H1 (cell line): Measurements from ENCODE around the gene OGFOD3. TPM values are rescaled to one million over a fixed set of nuclear protein-coding genes. Genes with fewer than 3 reads are reported as not detected.

ENCODE experiments used
- CTCF ChIA-PET: fragments of 300-600 bp; sonication (Branson Sonifier 250); formaldehyde crosslinking; loops from one replicate; lab custom pipeline; 2021; ENCODE audit not compliant: partially characterized antibody; lab: Charles Lee
- POLR2A ChIA-PET: fragments of 300-600 bp; sonication (Branson Sonifier 250); formaldehyde crosslinking; loops from one replicate; lab custom pipeline; 2021; ENCODE audit warnings: inconsistent platforms; ENCODE audit not compliant: partially characterized antibody; lab: Charles Lee
- DNase-seq, 2 experiments: peaks; one replicate each; pipeline versions ENCODE4 v3.0.0 to v3.0.0-alpha.2; 2010 to 2022; ENCODE audit warnings: low spot score in 2 of 2, low read depth in 1 of 2, mixed read lengths in 1 of 2
- FAIRE-seq: peaks from 2 replicates; lab custom pipeline; 2011; peaks lifted over from hg19 to GRCh38; lab: Jason Lieb, UNC
- H2AFZ ChIP-seq: 2 replicates; pipeline ENCODE4 v1.8.1; 2012; ENCODE audit warnings: low read length, inconsistent platforms
- H2AK5ac ChIP-seq: 2 replicates; pipeline ENCODE4 v1.6.1; 2013; ENCODE audit warnings: low read depth, low read length
- H2BK120ac ChIP-seq: replicated peaks from 2 replicates; pipeline ENCODE3; 2013; ENCODE audit warnings: low read depth, low read length, inconsistent platforms
- H2BK12ac ChIP-seq: 2 replicates; pipeline ENCODE4 v1.6.1; 2013; ENCODE audit warnings: low read depth, low read length
- H2BK15ac ChIP-seq: 2 replicates; pipeline ENCODE4 v1.6.1; 2013; ENCODE audit warnings: low read length
- H2BK20ac ChIP-seq: 2 replicates; pipeline ENCODE4 v1.6.1; 2013; ENCODE audit warnings: low read length
- H2BK5ac ChIP-seq: 2 replicates; pipeline ENCODE4 v1.6.1; 2013; ENCODE audit warnings: low read depth, low read length
- H3K14ac ChIP-seq: 2 replicates; pipeline ENCODE4 v1.6.1; 2013; ENCODE audit warnings: inconsistent platforms; ENCODE audit not compliant: insufficient read length
- H3K18ac ChIP-seq: 2 replicates; pipeline ENCODE4 v1.6.1; 2013; ENCODE audit warnings: low read length; ENCODE audit errors: extremely low read depth
- H3K23ac ChIP-seq: 2 replicates; pipeline ENCODE4 v1.6.1; 2013; ENCODE audit warnings: inconsistent platforms; ENCODE audit not compliant: insufficient read length
- H3K23me2 ChIP-seq: 2 replicates; pipeline ENCODE4 v1.6.1; 2013; ENCODE audit warnings: low read depth, low read length
- H3K27ac ChIP-seq: 2 replicates; pipeline ENCODE4 v1.6.1; 2011; ENCODE audit warnings: low read depth, low read length, inconsistent platforms
- H3K27me3 ChIP-seq, 4 experiments: replicated peaks in 1 of 4; 1 replicate in 1 of 4; 2 replicates in 3 of 4; pipeline versions ENCODE4 v1.6.1 to v1.8.1; 2011 to 2013; ENCODE audit warnings: low read length in 3 of 4, mild to moderate bottlenecking in 3 of 4, inconsistent platforms in 2 of 4, mixed read lengths in 2 of 4, moderate library complexity in 1 of 4; ENCODE audit not compliant: control insufficient read depth in 3 of 4, insufficient read depth in 3 of 4; ENCODE audit errors: extremely low read depth in 1 of 4
- H3K36me3 ChIP-seq, 4 experiments: 2 replicates each; pipeline versions ENCODE4 v1.6.1 to v1.8.1; 2011 to 2013; ENCODE audit warnings: mild to moderate bottlenecking in 4 of 4, low read length in 3 of 4, moderate library complexity in 2 of 4, control low read depth in 1 of 4, inconsistent platforms in 1 of 4; ENCODE audit not compliant: insufficient read depth in 4 of 4, control insufficient read depth in 2 of 4
- H3K4ac ChIP-seq: replicated peaks from 2 replicates; pipeline ENCODE3; 2013; ENCODE audit warnings: low read length, low read depth, mixed read lengths, inconsistent platforms; ENCODE audit not compliant: insufficient read length
- H3K4me1 ChIP-seq, 4 experiments: replicated peaks in 1 of 4; 1 replicate in 1 of 4; 2 replicates in 3 of 4; pipeline versions ENCODE4 v1.6.1 to v1.8.1; 2011 to 2013; ENCODE audit warnings: low read length in 3 of 4, inconsistent platforms in 2 of 4, mixed read lengths in 1 of 4; ENCODE audit not compliant: insufficient read depth in 4 of 4, control insufficient read depth in 3 of 4
- H3K4me2 ChIP-seq, 2 experiments: 2 replicates each; pipeline versions ENCODE4 v1.6.1 to v1.8.1; 2011 to 2013; ENCODE audit warnings: low read depth in 2 of 2, low read length in 2 of 2, control low read depth in 1 of 2, inconsistent platforms in 1 of 2, mild to moderate bottlenecking in 1 of 2; ENCODE audit not compliant: insufficient read depth in 1 of 2
- H3K4me3 ChIP-seq, 4 experiments: fragments of 200-600, 300-600 bp in 1 of 4; sonication (generic), shearing (Covaris generic), sonication (Bioruptor Twin) in 1 of 4; 2 replicates each; pipeline versions ENCODE4 v1.5.1 to v1.8.1; 2011 to 2016; ENCODE audit warnings: low read length in 4 of 4, low read depth in 3 of 4, control low read depth in 2 of 4, inconsistent platforms in 2 of 4, mild to moderate bottlenecking in 2 of 4, mixed read lengths in 1 of 4, moderate library complexity in 1 of 4; ENCODE audit not compliant: insufficient read depth in 2 of 4; ENCODE audit errors: extremely low read depth in 1 of 4
- H3K56ac ChIP-seq: replicated peaks from 2 replicates; pipeline ENCODE3; 2013; ENCODE audit warnings: low read depth, mild to moderate bottlenecking, mixed read lengths, low read length, inconsistent platforms; ENCODE audit not compliant: insufficient read length
- H3K79me1 ChIP-seq: 2 replicates; pipeline ENCODE4 v1.6.1; 2013; ENCODE audit warnings: low read depth, low read length, control low read depth
- H3K79me2 ChIP-seq, 2 experiments: 2 replicates each; pipeline versions ENCODE4 v1.6.1 to v1.8.1; 2012 to 2013; ENCODE audit warnings: low read length in 2 of 2, mild to moderate bottlenecking in 2 of 2, inconsistent platforms in 1 of 2; ENCODE audit not compliant: insufficient read depth in 2 of 2, control insufficient read depth in 1 of 2
- H3K9ac ChIP-seq, 4 experiments: replicated peaks in 1 of 4; 1 replicate in 1 of 4; 2 replicates in 3 of 4; pipeline versions ENCODE4 v1.6.1 to v1.8.1; 2011 to 2013; ENCODE audit warnings: low read depth in 3 of 4, low read length in 3 of 4, control low read depth in 2 of 4, mild to moderate bottlenecking in 2 of 4, moderate library complexity in 2 of 4, inconsistent platforms in 1 of 4; ENCODE audit errors: extremely low read depth in 1 of 4
- H3K9me3 ChIP-seq, 2 experiments: 2 replicates each; pipeline versions ENCODE4 v1.6.1 to v1.8.1; 2012 to 2013; ENCODE audit warnings: mild to moderate bottlenecking in 2 of 2, moderate library complexity in 2 of 2, control low read depth in 1 of 2, inconsistent platforms in 1 of 2, low read depth in 1 of 2, low read length in 1 of 2, mixed read lengths in 1 of 2; ENCODE audit not compliant: insufficient read depth in 2 of 2
- H4K20me1 ChIP-seq, 2 experiments: replicated peaks in 1 of 2; 2 replicates each; pipeline versions ENCODE3 to v1.8.1; 2011 to 2013; ENCODE audit warnings: inconsistent platforms in 2 of 2, low read length in 2 of 2, mild to moderate bottlenecking in 1 of 2; ENCODE audit not compliant: insufficient read depth in 2 of 2, control insufficient read depth in 1 of 2
- H4K5ac ChIP-seq: 2 replicates; pipeline ENCODE4 v1.6.1; 2013; ENCODE audit warnings: low read length, low read depth, mixed read lengths, inconsistent platforms; ENCODE audit not compliant: insufficient read length
- H4K8ac ChIP-seq: 2 replicates; pipeline ENCODE4 v1.8.0; 2013; ENCODE audit warnings: mild to moderate bottlenecking, moderate library complexity, low read length, inconsistent platforms; ENCODE audit not compliant: insufficient read depth; ENCODE audit errors: extremely low read depth
- H4K91ac ChIP-seq: replicated peaks from 2 replicates; pipeline ENCODE3; 2013; ENCODE audit warnings: low read length, mixed read lengths, inconsistent platforms; ENCODE audit not compliant: insufficient read length
- BACH1 ChIP-seq: IDR thresholded peaks from 2 replicates; pipeline ENCODE4 v1.6.1; 2012; ENCODE audit warnings: low read length, improper control_type of control experiment
- CBX8 ChIP-seq: fragments of 300-800, 300-1000 bp; sonication (generic); IDR thresholded peaks from 2 replicates; pipeline ENCODE4 v1.7.1; 2016; ENCODE audit warnings: low read depth, low read length, borderline replicate concordance
- CHD1 ChIP-seq: IDR thresholded peaks from 2 replicates; pipeline ENCODE4 v1.6.1; 2012; ENCODE audit warnings: low read depth, low read length, improper control_type of control experiment
- CTBP2 ChIP-seq: IDR thresholded peaks from 2 replicates; pipeline ENCODE4 v1.7.0; 2011; ENCODE audit warnings: borderline replicate concordance, mild to moderate bottlenecking, moderate library complexity, mixed read lengths, low read length; ENCODE audit not compliant: insufficient read depth, insufficient read length
- EGR1 ChIP-seq: IDR thresholded peaks from 2 replicates; pipeline ENCODE4 v1.6.1; 2011; ENCODE audit warnings: low read depth, low read length, borderline replicate concordance
- HDAC2 ChIP-seq, 2 experiments: fragments of 300-600 bp in 1 of 2; sonication (generic) in 1 of 2; IDR thresholded peaks; 2 replicates each; pipeline ENCODE4 v1.6.1; 2011 to 2012; ENCODE audit warnings: low read depth in 2 of 2, low read length in 2 of 2, mild to moderate bottlenecking in 2 of 2, moderate library complexity in 2 of 2, borderline replicate concordance in 1 of 2, inconsistent platforms in 1 of 2
- KDM1A ChIP-seq: fragments of 200-600, 300-600 bp; sonication (generic); IDR thresholded peaks from 2 replicates; pipeline ENCODE4 v1.7.1; 2016; ENCODE audit warnings: mild to moderate bottlenecking, low read length, borderline replicate concordance
- KDM4A ChIP-seq: IDR thresholded peaks from one replicate; pipeline ENCODE4 v1.7.1; 2012; ENCODE audit warnings: low read depth, mild to moderate bottlenecking, moderate library complexity, low read length, inconsistent platforms; ENCODE audit not compliant: severe bottlenecking
- NANOG ChIP-seq: IDR thresholded peaks from 2 replicates; pipeline ENCODE4 v1.6.1; 2011; ENCODE audit warnings: low read length, low read depth, mild to moderate bottlenecking, inconsistent platforms; ENCODE audit not compliant: insufficient read depth, poor library complexity, severe bottlenecking
- RBBP5 ChIP-seq: IDR thresholded peaks from 2 replicates; pipeline ENCODE4 v1.7.1; 2012; ENCODE audit warnings: low read depth, mild to moderate bottlenecking, inconsistent platforms, low read length, moderate library complexity, borderline replicate concordance
- SIRT6 ChIP-seq: IDR thresholded peaks from one replicate; pipeline ENCODE4 v1.7.1; 2012; ENCODE audit warnings: low read length, inconsistent platforms
- SP1 ChIP-seq: IDR thresholded peaks from 2 replicates; pipeline ENCODE4 v1.6.1; 2011; ENCODE audit warnings: low read depth, low read length
- SRF ChIP-seq: IDR thresholded peaks from 2 replicates; pipeline ENCODE4 v1.6.1; 2011; ENCODE audit warnings: mild to moderate bottlenecking, low read depth, low read length, moderate library complexity
- whole genome bisulfite sequencing, 2 experiments: shearing (Covaris generic) in 1 of 2; methylation state at CpG; one replicate each; pipeline versions ENCODE4 v1.1.6 to v1.1.7; 2013 to 2015; ENCODE audit warnings: low lambda C conversion rate in 2 of 2, mixed read lengths in 2 of 2, inconsistent platforms in 1 of 2, low coverage in 1 of 2, missing lambda C conversion rate in 1 of 2; ENCODE audit not compliant: insufficient replicate concordance in 2 of 2, insufficient coverage in 1 of 2, insufficient read length in 1 of 2; ENCODE audit errors: extremely low coverage in 1 of 2, missing lambda C conversion rate in 1 of 2; 5-methylcytosine and 5-hydroxymethylcytosine counted together
- polyA plus RNA-seq, 7 experiments: library from polyadenylated mRNA; depleted of rRNA in 3 of 7; stranded (reverse) in 5 of 7; unstranded in 2 of 7; fragments of >200 nt in 5 of 7; fragments of 200-250 nt in 2 of 7; gene quantifications; 1 replicate in 5 of 7; 2 replicates in 1 of 7; 4 replicates in 1 of 7; pipeline versions ENCODE4 v1.2.1 to v1.2.3, GENCODE V29; 2011 to 2013; ENCODE audit warnings: missing spikeins in 2 of 7, mixed read lengths in 2 of 7
- total RNA-seq: library from RNA; stranded (reverse); fragmentation: NEBNext Ultra II Directional; extraction: Animal tissue kit (Norgen Biotek cat#: 25700); gene quantifications from 2 replicates; pipeline ENCODE4 v1.2.1, GENCODE V29; 2021
- TF ChIP-seq, protein P1 (sequence below): IDR thresholded peaks from 2 replicates; pipeline ENCODE4 v1.6.1; 2012; ENCODE audit warnings: inconsistent platforms

The OGFOD3 gene
- total and polyA plus RNA-seq, 2 of the 8 experiments (the other 6 are each of a cell fraction or from before 2014, with no cell fraction given): 21.1 to 21.8 TPM

DNA sequence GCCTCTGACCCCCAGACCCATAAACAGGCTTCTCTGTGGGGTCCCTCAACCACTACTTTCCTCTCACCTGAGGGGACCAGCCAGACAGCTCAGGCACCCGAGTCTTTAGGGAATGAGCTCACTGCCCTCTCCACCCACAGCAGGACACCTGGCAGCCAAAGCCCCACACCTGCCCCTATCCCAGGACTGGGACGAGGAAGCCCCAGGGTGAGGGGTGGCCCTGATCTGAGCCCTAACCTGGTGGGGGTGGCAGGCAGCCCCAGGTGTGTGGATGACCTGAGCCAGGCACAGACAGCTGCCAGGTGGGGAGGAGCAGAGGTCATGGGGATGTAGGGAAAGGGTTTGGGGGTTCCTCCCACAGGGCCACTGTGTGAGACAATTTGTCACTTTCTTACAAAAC is 61.0 kb downstream of the OGFOD3 start:
- H3K79me2 ChIP-seq: no peaks in the 10 kb centered on the region
- no peaks in the 10 kb centered on the region for H4K20me1 ChIP-seq
- H3K14ac ChIP-seq: no peak overlapping the region
- H2AK5ac ChIP-seq: no peak overlapping the region
- WGBS, 2 experiments: 77% methylated on average over 2 of the region's 2 CpGs; no CpG with 5 or more reads in 1 of the 2 experiments
- H3K9ac ChIP-seq: no peak overlapping the region
- no peak overlapping the region for H2AFZ ChIP-seq
- ChIA-PET POLR2A (interaction anchor here (1.2 to 2.1 kb wide), 3 partner anchors 9 to 66 kb away, joined by 3 to 5 read pairs (median 3); no protein-coding TSS in a partner anchor), CTCF (interaction anchor here (0.8 to 2.5 kb wide), 10 partner anchors 11 to 196 kb away, joined by 3 to 15 read pairs (median 3); partner anchors contain the start of gene UTS2R)
- H3K4me1 ChIP-seq: peaks cover 0 to 6% (median 5%) of the 10 kb centered on the region in 4 experiments; a peak in 5 of 7 replicates
- H3K27me3 ChIP-seq: peaks cover 0 to 3% (median 1%) of the 10 kb centered on the region in 4 experiments; a peak in 3 of 7 replicates
- H3K23me2 ChIP-seq: no peaks in the 10 kb centered on the region
- H3K4me3 ChIP-seq: no peak overlapping the region
- no peak overlapping the region for H3K4ac ChIP-seq
- no peak overlapping the region for H2BK5ac ChIP-seq
- H3K9me3 ChIP-seq: no peaks in the 10 kb centered on the region
- no peak overlapping the region for H2BK15ac ChIP-seq
- no peak overlapping the region for H3K56ac ChIP-seq
- H3K4me2 ChIP-seq: no peak overlapping the region
- H2BK120ac ChIP-seq: no peak overlapping the region
- no peak overlapping the region for H4K5ac ChIP-seq
- FAIRE-seq (no peak), DNase-seq (no peak)
- 0 out of 2 replicates have a peak overlapping the region, but pooled peaks have one; percentile 39 for H2BK12ac ChIP-seq
- H3K79me1 ChIP-seq: no peaks in the 10 kb centered on the region; the same call in 1 of the 2 replicates
- H3K18ac ChIP-seq: no peak overlapping the region
- H3K23ac ChIP-seq: no peak overlapping the region
- H2BK20ac ChIP-seq: no peak overlapping the region
- H4K91ac ChIP-seq: peak overlapping the region; percentile 6
- H4K8ac ChIP-seq: peak overlapping the region; percentile 66
- H3K27ac ChIP-seq: no peak overlapping the region
- no peaks in the 10 kb centered on the region for H3K36me3 ChIP-seq
- TF ChIP-seq SP1: no peak
- no peak for TF ChIP-seq EGR1
- no peak for TF ChIP-seq SIRT6
- no peak for TF ChIP-seq NANOG
- TF ChIP-seq CTBP2: no peak
- TF ChIP-seq KDM1A: no peak
- TF ChIP-seq CBX8: no peak
- no peak for TF ChIP-seq BACH1
- no peak for TF ChIP-seq RBBP5
- no peak for TF ChIP-seq SRF
- TF ChIP-seq, protein P1, sequence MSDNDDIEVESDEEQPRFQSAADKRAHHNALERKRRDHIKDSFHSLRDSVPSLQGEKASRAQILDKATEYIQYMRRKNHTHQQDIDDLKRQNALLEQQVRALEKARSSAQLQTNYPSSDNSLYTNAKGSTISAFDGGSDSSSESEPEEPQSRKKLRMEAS: no peak
- no peak for TF ChIP-seq HDAC2 (IDR thresholded peaks at IDR 0.05; ENCODE audit: borderline replicate concordance in 1 of 2, low read depth in 2 of 2, low read length in 2 of 2)
- no peak for TF ChIP-seq KDM4A
- TF ChIP-seq CHD1: no peak
